Measurements from ENCODE around the gene SLC31A1. TPM values are rescaled to one million over a fixed set of nuclear protein-coding genes. Genes with fewer than 3 reads are reported as not detected.

The SLC31A1 gene
- total RNA-seq, 1 donor from 2014 or later = 39.6 TPM

DNA sequence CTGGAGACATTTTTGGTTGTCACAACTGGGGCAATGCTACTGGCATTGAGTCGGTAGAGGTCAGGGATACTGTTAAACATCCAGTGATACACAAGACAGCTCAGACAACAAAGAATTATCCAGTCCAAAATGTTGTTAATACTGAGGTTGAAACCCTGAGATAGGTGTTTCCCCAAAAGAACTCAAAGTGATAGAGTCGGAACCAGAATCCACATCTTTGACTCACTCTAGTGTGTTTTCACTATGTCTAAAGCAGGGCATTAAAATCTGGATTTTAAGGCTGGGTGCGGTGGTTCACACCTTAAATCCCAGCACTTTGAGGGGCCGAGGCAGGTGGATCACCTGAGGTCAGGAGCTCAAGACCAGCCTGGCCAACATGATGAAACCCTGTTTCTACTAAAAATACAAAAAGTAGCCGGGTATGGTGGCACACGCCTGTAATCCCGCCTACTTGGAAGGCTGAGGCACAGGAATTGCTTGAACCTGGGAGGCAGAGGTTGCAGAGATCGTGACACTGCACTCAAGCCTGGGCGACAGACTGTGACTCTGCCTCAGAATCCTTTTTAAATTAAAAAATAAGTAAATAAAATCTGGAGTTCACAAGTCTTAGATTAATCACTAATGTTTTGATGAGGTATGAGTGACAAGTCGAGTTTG lies 17.0 kb downstream of the SLC31A1 start:
- Mint-ChIP-seq H3K36me3 (ENCODE audit: low read depth) (no peaks in the 10 kb centered on the region), H3K27ac (ENCODE audit: unreplicated experiment) (no peak overlapping the region), H3K4me1 (ENCODE audit: low read depth) (peaks cover 23% of the 10 kb centered on the region), H3K9me3 (ENCODE audit: low read depth) (no peaks in the 10 kb centered on the region), H3K27me3 (ENCODE audit: low read depth) (no peaks in the 10 kb centered on the region), H3K4me3 (ENCODE audit: unreplicated experiment) (no peak overlapping the region)
- TF ChIP-seq, protein P1, sequence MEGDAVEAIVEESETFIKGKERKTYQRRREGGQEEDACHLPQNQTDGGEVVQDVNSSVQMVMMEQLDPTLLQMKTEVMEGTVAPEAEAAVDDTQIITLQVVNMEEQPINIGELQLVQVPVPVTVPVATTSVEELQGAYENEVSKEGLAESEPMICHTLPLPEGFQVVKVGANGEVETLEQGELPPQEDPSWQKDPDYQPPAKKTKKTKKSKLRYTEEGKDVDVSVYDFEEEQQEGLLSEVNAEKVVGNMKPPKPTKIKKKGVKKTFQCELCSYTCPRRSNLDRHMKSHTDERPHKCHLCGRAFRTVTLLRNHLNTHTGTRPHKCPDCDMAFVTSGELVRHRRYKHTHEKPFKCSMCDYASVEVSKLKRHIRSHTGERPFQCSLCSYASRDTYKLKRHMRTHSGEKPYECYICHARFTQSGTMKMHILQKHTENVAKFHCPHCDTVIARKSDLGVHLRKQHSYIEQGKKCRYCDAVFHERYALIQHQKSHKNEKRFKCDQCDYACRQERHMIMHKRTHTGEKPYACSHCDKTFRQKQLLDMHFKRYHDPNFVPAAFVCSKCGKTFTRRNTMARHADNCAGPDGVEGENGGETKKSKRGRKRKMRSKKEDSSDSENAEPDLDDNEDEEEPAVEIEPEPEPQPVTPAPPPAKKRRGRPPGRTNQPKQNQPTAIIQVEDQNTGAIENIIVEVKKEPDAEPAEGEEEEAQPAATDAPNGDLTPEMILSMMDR (IDR thresholded peaks at IDR 0.05) = no peak
- no peak for DNase-seq (ENCODE audit: low spot score)

DNA sequence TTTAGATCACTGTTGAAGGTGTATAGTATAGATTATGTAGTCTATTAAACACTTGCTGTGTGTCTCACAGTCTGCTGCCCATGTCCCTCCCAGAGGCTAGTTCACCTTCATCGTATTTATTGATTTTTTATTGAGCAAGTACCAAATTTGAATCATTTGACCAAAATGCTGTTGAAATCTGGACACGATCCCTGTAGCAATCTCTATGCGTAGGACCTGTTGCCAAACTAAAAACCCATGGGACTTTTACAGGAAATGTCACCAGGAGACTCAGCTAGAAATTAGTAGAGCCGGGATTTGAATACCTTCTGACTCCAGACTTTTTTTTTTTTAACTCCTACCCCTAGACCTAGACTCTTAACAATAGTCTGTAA lies 17.5 kb downstream of the SLC31A1 start:
- peaks cover 18% of the 10 kb centered on the region for H3K4me1 Mint-ChIP-seq (ENCODE audit: low read depth)
- TF ChIP-seq, protein P1 (IDR thresholded peaks at IDR 0.05) = no peak
- no peaks in the 10 kb centered on the region for H3K36me3 Mint-ChIP-seq (ENCODE audit: low read depth)
- H3K27me3 Mint-ChIP-seq (ENCODE audit: low read depth) = no peaks in the 10 kb centered on the region
- H3K27ac Mint-ChIP-seq (ENCODE audit: unreplicated experiment) = no peak overlapping the region
- no peak for DNase-seq (ENCODE audit: low spot score)
- no peaks in the 10 kb centered on the region for H3K9me3 Mint-ChIP-seq (ENCODE audit: low read depth)
- no peak overlapping the region for H3K4me3 Mint-ChIP-seq (ENCODE audit: unreplicated experiment)

DNA sequence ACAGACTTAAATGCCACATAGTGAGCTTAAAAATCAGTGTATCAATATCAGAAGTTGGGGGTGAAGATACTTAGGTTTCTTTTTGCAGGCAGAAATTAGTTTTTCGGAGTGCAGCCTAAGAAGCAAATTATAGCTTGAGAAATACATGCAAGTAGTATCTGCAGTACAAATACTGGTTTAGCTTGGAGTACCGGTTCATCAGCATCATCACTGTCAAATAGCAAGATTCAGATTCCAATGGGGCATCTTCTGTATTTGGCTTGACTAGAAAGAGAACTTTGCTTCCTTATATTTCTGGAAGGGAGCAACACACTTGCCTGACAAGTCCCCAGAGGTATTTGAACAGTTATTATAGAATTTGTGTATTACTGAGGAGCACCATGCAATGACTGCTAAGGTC lies 19.8 kb downstream of the SLC31A1 start:
- H3K9me3 Mint-ChIP-seq (ENCODE audit: low read depth) = no peaks in the 10 kb centered on the region
- TF ChIP-seq, protein P1 (IDR thresholded peaks at IDR 0.05) = no peak
- H3K36me3 Mint-ChIP-seq (ENCODE audit: low read depth) = peaks cover 2% of the 10 kb centered on the region
- peaks cover 10% of the 10 kb centered on the region for H3K4me1 Mint-ChIP-seq (ENCODE audit: low read depth)
- no peak for DNase-seq (ENCODE audit: low spot score)
- no peak overlapping the region for H3K4me3 Mint-ChIP-seq (ENCODE audit: unreplicated experiment)
- H3K27me3 Mint-ChIP-seq (ENCODE audit: low read depth) = no peaks in the 10 kb centered on the region
- no peak overlapping the region for H3K27ac Mint-ChIP-seq (ENCODE audit: unreplicated experiment)

DNA sequence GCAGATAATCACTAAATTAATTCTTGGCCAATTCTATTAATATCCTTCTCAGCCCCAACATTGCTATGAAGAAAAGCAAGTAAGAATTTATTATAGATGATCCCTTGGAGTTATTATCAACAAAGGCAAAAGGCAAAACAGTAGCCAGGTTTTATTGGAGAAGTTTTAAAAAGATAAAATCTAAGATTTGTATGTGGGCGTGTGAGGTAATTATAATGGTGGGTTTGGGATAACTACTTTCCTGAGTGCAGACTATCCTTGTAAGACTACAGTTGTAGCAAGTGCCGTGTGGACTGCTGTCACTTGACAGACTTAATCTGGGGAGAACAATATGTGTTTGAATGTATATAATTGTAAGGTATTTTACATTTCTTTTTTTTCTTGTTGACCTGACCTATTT lies 23.2 kb downstream of the SLC31A1 start:
- TF ChIP-seq, protein P1 (IDR thresholded peaks at IDR 0.05) = no peak
- DNase-seq (ENCODE audit: low spot score) = no peak
- H3K4me3 Mint-ChIP-seq (ENCODE audit: unreplicated experiment) = no peak overlapping the region
- peaks cover 5% of the 10 kb centered on the region for H3K36me3 Mint-ChIP-seq (ENCODE audit: low read depth)
- H3K27me3 Mint-ChIP-seq (ENCODE audit: low read depth) = no peaks in the 10 kb centered on the region
- H3K9me3 Mint-ChIP-seq (ENCODE audit: low read depth) = no peaks in the 10 kb centered on the region
- H3K4me1 Mint-ChIP-seq (ENCODE audit: low read depth) = peaks cover 4% of the 10 kb centered on the region
- no peak overlapping the region for H3K27ac Mint-ChIP-seq (ENCODE audit: unreplicated experiment)

DNA sequence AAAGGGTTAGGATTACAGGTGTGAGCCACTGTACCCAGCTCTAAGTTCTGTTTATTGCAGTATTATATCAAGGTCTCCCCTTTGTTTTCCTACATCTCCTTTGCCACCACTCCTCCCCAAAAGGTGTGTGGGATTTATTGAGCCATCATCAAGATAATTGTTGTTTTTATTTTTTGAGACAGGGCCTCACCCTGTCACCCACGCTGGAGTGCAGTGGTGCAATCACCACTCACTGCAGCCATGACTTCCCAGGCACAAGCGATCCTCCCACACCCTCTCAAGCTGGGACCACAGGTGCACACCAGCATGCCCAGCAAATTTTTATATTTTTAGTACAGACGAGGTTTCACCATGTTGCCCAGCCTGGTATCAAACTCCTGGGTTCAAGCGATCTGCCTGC lies 24.6 kb downstream of the SLC31A1 start:
- Mint-ChIP-seq H3K27ac (ENCODE audit: unreplicated experiment) (no peak overlapping the region), H3K27me3 (ENCODE audit: low read depth) (no peaks in the 10 kb centered on the region)

More for the DNA sequence above, 24.6 kb downstream of the SLC31A1 start:
- no peak for DNase-seq (ENCODE audit: low spot score)
- H3K4me3 Mint-ChIP-seq (ENCODE audit: unreplicated experiment) = no peak overlapping the region
- no peaks in the 10 kb centered on the region for H3K4me1 Mint-ChIP-seq (ENCODE audit: low read depth)
- H3K9me3 Mint-ChIP-seq (ENCODE audit: low read depth) = peaks cover 2% of the 10 kb centered on the region
- TF ChIP-seq, protein P1 (IDR thresholded peaks at IDR 0.05) = no peak
- peaks cover 5% of the 10 kb centered on the region for H3K36me3 Mint-ChIP-seq (ENCODE audit: low read depth)
